MM.1S (cell line): ENCODE measurements around the gene SLC36A4.

Experiments
- DNase-seq: peaks from one replicate; pipeline ENCODE4 v3.0.0-alpha.2; 2015
- H2AFZ ChIP-seq: fragments of 300-600 bp; sonication (generic); 2 replicates; pipeline ENCODE4 v1.6.0; 2016; ENCODE audit warnings: antibody characterized with exemption, low read length
- H3F3A ChIP-seq: fragments of 300-600 bp; sonication (generic); 2 replicates; pipeline ENCODE4 v1.6.1; 2016; ENCODE audit warnings: mild to moderate bottlenecking, antibody characterized with exemption, low read length, moderate library complexity, mixed read lengths; ENCODE audit not compliant: insufficient read depth
- H3K27ac ChIP-seq: fragments of 300-600 bp; sonication (generic); 2 replicates; pipeline ENCODE4 v1.5.1; 2016; ENCODE audit warnings: mild to moderate bottlenecking, low read length
- H3K27me3 ChIP-seq: fragments of 300-600 bp; sonication (generic); replicated peaks from 2 replicates; pipeline ENCODE4 v1.6.0; 2016; ENCODE audit warnings: low read length; ENCODE audit not compliant: insufficient read depth
- H3K36me3 ChIP-seq: fragments of 300-600 bp; sonication (generic); replicated peaks from 2 replicates; pipeline ENCODE4 v1.6.1; 2016; ENCODE audit warnings: mild to moderate bottlenecking, low read length, mixed read lengths; ENCODE audit not compliant: insufficient read depth
- H3K4me1 ChIP-seq: fragments of 300-600 bp; sonication (generic); 2 replicates; pipeline ENCODE4 v1.6.1; 2016; ENCODE audit warnings: low read length, mixed read lengths
- H3K4me2 ChIP-seq: fragments of 300-600 bp; sonication (generic); 2 replicates; pipeline ENCODE4 v1.6.0; 2016; ENCODE audit warnings: low read depth, low read length
- H3K4me3 ChIP-seq: fragments of 300-600 bp; sonication (generic); 2 replicates; pipeline ENCODE4 v1.5.1; 2016; ENCODE audit warnings: low read length, mixed read lengths
- H3K79me2 ChIP-seq: fragments of 300-600 bp; sonication (generic); 2 replicates; pipeline ENCODE4 v1.6.1; 2016; ENCODE audit warnings: mixed run types, low read length, mixed read lengths
- H3K9ac ChIP-seq: fragments of 300-600 bp; sonication (generic); 2 replicates; pipeline ENCODE4 v1.6.1; 2016; ENCODE audit warnings: low read length, mixed read lengths
- H3K9me2 ChIP-seq: fragments of 300-600 bp; sonication (generic); replicated peaks from 2 replicates; pipeline ENCODE4 v1.6.1; 2016; ENCODE audit warnings: mild to moderate bottlenecking, low read length, mixed read lengths; ENCODE audit not compliant: insufficient read depth
- H3K9me3 ChIP-seq: fragments of 300-600 bp; sonication (generic); replicated peaks from 2 replicates; pipeline ENCODE4 v1.6.1; 2016; ENCODE audit warnings: mild to moderate bottlenecking, low read length, mixed read lengths; ENCODE audit not compliant: insufficient read depth
- H4K20me1 ChIP-seq: fragments of 300-600 bp; sonication (generic); 2 replicates; pipeline ENCODE4 v1.6.1; 2016; ENCODE audit warnings: mild to moderate bottlenecking, low read length, moderate library complexity, mixed read lengths; ENCODE audit not compliant: insufficient read depth
- CTCF ChIP-seq: fragments of 300-600 bp; sonication (generic); IDR thresholded peaks from 2 replicates; pipeline ENCODE4 v1.5.1; 2016; ENCODE audit warnings: antibody characterized with exemption, low read length, mixed read lengths
- EZH2 ChIP-seq: fragments of 300-600 bp; sonication (generic); optimal IDR thresholded peaks from 2 replicates; pipeline ENCODE3; 2017; ENCODE audit warnings: low read depth, mild to moderate bottlenecking, antibody characterized with exemption, low read length, mixed read lengths
- EZH2phosphoT487 ChIP-seq: fragments of 300-600 bp; sonication (generic); IDR thresholded peaks from 2 replicates; pipeline ENCODE4 v1.6.1; 2018; ENCODE audit warnings: antibody characterized with exemption, low read length

Gene SLC36A4

GRCh38 chr11:93238956-93239355 lies 41.2 kb upstream of the SLC36A4 start:
- no peak for DNase-seq
- Histone ChIP-seq H3K9me2 (no peaks in the 10 kb centered on the region), H3K9ac (no peak overlapping the region), H3K4me2 (no peak overlapping the region), H3K4me1 (no peaks in the 10 kb centered on the region), H3K4me3 (no peak overlapping the region), H3K79me2 (no peaks in the 10 kb centered on the region), H4K20me1 (no peaks in the 10 kb centered on the region), H3K9me3 (no peaks in the 10 kb centered on the region), H3F3A (no peaks in the 10 kb centered on the region), H3K36me3 (no peaks in the 10 kb centered on the region), H2AFZ (no peak overlapping the region), H3K27ac (no peak overlapping the region), H3K27me3 (no peaks in the 10 kb centered on the region)
- no peak for TF ChIP-seq EZH2
- TF ChIP-seq CTCF: no peak
- TF ChIP-seq EZH2phosphoT487: no peak

- no peaks in the 10 kb centered on the region for H3K4me1 ChIP-seq
- no peaks in the 10 kb centered on the region for H3K36me3 ChIP-seq
- DNase-seq: peak; percentile 51
- H3K4me2 ChIP-seq: no peak overlapping the region
- H4K20me1 ChIP-seq: no peaks in the 10 kb centered on the region
- H3K27me3 ChIP-seq: no peaks in the 10 kb centered on the region
- TF ChIP-seq CTCF: peak; percentile 50
- no peak for TF ChIP-seq EZH2
- no peak for TF ChIP-seq EZH2phosphoT487
- H3K79me2 ChIP-seq: no peaks in the 10 kb centered on the region
- H3K4me3 ChIP-seq: no peak overlapping the region
- H3F3A ChIP-seq: no peaks in the 10 kb centered on the region
- H3K9me2 ChIP-seq: no peaks in the 10 kb centered on the region
- H3K9me3 ChIP-seq: no peaks in the 10 kb centered on the region
- no peak overlapping the region for H2AFZ ChIP-seq
- no peak overlapping the region for H3K27ac ChIP-seq
- H3K9ac ChIP-seq: no peak overlapping the region
These were observed 39.2 kb upstream of the SLC36A4 start for GRCh38 chr11:93236741-93237675.

- Histone ChIP-seq H3K27me3 (no peaks in the 10 kb centered on the region), H4K20me1 (no peaks in the 10 kb centered on the region), H3K4me2 (no peak overlapping the region), H2AFZ (no peak overlapping the region), H3K27ac (no peak overlapping the region), H3F3A (no peaks in the 10 kb centered on the region), H3K36me3 (no peaks in the 10 kb centered on the region), H3K9me2 (no peaks in the 10 kb centered on the region), H3K79me2 (no peaks in the 10 kb centered on the region), H3K9me3 (no peaks in the 10 kb centered on the region), H3K9ac (no peak overlapping the region), H3K4me1 (no peaks in the 10 kb centered on the region), H3K4me3 (no peak overlapping the region)
- DNase-seq: peak; percentile 78
- TF ChIP-seq CTCF (peak; percentile 93), EZH2 (no peak)
These were observed 36.9 kb upstream of the SLC36A4 start for GRCh38 chr11:93234602-93235207.
